Measurements from ENCODE around the gene LAMB1.

Gene LAMB1

DNA sequence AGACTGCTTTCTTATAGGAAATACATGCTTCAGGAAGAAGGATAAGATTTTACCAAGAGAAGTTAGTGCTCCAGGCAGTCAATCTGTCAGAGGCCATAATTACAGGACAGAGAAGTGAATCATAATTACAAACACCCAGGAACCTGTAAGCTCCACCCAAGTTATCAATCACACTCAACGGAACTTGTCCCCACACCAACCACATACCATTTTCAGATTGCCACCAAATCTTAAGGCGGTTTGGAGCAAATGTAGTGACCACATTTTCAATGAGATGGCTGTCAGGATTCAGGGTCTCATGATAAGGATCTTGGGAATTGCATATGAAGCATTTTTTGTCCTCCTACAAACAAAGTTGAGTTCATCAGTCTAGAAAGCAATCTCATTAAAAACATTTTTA lies 4.8 kb downstream of the LAMB1 start:
- no peak for DNase-seq

- DNase-seq: no peak
Observed at GRCh38 chr7:107996072-107996882, 6.7 kb downstream of the LAMB1 start.

DNA sequence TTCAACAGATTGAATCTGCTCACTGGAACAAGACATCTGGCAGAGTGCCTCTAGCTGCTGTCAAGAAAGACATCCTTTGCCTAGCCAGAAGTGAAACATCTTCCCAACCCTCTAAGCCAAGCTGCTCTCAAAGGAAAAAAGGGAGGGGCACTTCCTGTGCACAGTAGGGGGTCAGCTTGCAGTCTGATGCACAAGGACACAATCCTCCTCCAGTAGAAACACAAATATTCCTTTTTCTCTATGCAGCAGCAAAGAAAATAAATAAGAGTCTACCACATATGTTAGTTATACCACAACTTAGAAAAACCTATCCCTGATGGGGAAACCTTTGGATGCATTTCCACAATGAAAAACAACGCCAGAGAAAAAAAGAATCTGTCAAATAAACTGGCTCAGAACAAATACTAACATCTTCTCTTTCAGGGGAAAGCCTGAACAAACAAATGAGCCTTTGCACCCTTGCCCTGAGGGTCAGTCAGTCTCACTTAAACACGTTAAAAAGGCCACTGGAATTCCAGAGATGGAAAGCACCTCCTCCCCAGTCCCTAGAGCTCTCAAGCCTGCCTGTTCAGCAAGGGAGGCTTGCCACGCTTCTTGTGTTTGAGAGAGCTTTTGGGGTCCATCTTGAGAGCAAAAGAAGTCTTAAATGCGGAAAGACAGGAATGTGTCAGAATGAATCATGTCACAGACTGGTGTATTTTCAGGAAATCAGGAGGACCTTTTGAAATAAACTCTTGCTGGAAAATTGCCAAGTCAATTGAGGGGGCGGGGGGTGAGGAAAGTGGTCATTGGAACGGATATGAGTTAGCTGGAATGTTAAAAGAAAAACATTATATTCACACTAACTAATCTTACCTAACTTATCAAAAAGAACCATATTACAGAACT lies 7.5 kb downstream of the LAMB1 start:
- no peak for DNase-seq

GRCh38 chr7:107994421-107995030 lies 8.4 kb downstream of the LAMB1 start:
- DNase-seq: no peak

GRCh38 chr7:107993891-107994291 lies 9.1 kb downstream of the LAMB1 start:
- no peak for DNase-seq

DNA sequence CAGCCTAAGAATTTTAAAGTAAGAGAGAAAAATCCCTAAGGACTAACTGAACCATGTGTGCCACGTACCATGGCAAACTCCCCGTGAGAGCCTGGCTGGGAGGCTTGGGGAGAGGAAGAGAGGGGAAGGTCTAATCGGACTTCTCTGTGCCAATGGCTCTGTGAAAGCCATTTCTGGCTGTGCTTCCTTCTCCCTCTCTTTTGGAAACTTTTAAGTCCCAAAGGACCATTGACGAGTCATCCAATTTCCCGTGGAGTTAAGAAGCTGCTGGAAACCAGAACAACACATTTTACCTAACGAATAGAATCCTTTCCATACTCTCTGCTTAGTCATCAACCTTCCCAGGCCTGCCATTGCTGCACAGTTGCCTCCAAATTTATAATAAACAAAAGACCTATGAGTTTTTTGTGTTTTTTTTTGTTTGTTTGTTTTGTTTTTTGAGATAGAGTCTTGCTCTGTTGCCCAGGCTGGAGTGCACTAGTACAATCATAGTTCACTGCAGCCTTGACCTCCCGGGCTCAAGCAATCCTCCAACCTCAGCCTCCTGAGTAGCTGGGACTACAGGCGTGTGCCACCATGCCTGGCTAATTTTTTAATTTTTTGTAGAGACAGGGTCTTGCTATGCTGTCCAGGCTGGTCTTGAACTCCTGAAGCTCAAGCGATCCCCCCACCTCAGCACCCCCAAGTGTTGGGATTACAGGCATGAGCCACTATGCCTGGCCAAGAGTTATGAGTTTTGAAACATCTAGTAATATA lies 13.2 kb downstream of the LAMB1 start:
- no peak for DNase-seq

DNA sequence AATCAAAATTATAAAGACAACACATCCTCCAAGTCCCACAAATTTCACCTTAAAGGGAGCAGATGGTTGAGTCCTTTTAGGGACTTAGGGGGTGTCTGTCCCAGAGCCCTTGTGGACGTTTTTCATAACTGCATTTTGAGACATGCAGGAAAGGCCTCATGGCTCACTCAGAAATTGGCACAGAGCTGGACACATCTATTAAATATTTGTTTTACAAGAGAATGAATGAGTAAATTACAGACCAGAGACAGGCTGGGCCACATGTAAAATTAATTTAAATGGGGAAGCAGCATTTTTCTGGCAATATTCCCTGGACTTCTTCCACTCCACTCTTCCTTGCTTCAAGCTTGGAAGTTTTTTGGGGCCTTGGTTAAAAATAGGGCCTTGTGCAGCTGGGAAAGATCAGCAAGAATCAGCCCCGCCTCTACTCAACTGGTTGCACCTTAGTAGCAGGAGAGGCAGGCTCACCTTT lies 20.0 kb downstream of the LAMB1 start:
- no peak for DNase-seq

GRCh38 chr7:107982042-107982840 lies 20.7 kb downstream of the LAMB1 start:
- no peak for DNase-seq

DNA sequence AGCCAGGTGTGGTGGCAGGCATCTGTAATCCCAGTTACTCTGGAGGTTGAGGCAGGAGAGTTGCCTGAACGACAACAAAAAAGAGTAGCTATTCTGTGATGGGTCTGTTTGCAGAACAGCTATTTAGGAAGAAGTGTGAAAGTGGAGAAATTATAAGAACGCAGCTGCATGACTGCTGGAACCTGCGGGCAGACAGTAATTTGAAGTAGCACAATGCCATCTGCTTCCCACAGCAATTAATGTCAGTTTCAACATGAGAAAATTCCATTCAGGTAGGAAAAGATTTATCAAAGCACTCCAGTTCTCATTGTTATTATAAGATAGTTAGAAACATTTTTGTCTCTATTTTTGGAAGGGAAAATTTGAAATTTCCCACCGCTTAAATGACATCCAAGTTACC lies 21.5 kb downstream of the LAMB1 start:
- DNase-seq: no peak

- no peak for DNase-seq
Observed at GRCh38 chr7:107980671-107981190, 22.2 kb downstream of the LAMB1 start.

GRCh38 chr7:107980171-107980570 lies 22.8 kb downstream of the LAMB1 start:
- DNase-seq: no peak

GRCh38 chr7:107978815-107979408 lies 24.0 kb downstream of the LAMB1 start:
- DNase-seq: no peak

- DNase-seq: no peak
Observed at GRCh38 chr7:107977048-107977447, 25.9 kb downstream of the LAMB1 start.

DNA sequence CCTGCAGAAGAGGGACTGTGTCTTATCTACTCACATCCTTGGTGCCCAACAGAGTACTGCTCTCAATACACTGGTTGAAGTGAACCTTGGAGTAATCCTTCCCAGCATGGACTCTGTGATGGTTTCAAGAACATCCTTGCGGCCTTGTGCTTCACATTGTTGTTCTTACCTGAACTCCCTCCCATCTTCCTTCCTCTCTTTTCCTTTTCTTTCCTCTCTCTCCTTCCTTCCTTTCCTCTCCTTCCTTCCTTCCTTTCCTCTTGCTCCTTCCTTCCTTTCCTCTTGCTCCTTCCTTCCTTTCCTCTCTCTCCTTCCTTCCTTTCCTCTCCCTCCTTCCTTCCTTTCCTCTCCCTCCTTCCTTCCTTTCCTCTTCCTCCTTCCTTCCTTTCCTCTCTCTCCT lies 26.3 kb downstream of the LAMB1 start:
- no peak for DNase-seq

DNA sequence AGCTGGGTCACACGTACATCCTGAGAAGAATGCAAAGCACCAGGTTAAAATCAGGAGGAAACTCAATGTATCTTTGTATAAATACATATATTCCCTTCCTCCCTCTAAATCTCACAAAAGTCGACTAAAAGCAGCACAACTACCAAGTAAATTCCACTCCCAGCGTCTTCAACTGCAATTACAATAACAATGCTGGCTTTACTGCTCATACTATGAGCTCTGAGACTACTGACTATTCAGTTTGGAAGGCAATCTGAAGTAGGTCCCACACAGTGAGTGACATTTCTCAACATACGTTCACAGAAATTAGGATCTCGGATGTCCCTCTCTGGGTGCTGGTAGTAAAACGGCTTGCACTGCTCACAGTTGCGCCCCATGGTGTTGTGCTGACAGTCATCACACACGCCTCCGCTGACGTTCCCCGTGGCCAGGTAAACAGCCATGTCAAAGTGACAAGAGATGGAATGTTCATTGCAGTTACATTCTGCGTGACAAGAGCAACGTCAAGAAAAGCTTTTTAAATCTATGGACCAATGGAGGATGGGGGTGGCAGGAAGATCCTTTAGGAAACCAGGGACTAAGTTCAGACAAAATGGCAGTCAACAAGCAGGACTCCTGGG lies 27.5 kb downstream of the LAMB1 start:
- DNase-seq: no peak

- no peak for DNase-seq
Observed at GRCh38 chr7:107973861-107974260, 29.1 kb downstream of the LAMB1 start.

DNA sequence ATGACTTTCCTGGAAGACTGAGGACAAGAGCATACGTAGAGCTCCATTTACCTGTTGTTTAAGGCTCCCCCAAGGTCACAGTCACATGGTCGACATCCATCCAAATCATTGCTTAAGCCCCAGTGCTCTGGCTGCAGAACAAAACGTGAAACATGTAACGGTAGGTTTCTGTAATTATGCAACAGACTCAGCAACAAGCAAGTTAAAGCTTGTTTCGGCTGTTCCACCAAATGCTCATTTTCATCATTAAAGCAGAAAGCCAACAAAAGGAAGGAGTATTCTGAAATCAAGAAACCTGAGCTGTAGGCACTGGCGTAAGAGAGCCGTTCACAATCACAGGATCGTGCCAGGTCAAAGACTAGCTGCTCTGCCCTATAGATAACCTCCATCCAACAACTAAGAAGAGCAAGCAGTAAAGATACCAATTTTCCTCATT lies 30.0 kb downstream of the LAMB1 start:
- no peak for DNase-seq

GRCh38 chr7:107972075-107972482 lies 30.9 kb downstream of the LAMB1 start:
- DNase-seq: no peak

DNA sequence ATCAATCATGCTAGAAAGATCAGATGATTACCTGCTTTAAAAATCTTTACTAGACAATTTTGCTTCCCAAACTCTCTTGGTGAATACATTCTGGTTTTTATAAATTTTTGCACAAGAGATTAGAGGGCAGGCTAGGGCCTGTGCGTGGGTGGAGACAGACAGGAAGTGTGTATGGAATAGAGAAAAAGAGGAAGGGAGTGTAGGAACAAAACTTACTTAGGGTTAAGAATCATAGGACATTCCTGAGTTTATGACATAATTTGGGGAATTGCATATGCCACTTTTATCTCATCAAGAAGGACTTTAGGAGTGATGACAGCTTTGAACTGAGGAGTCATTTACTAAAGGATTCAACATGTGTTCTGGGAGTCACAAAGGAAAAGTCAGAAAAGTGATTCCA lies 31.3 kb downstream of the LAMB1 start:
- no peak for DNase-seq

DNA sequence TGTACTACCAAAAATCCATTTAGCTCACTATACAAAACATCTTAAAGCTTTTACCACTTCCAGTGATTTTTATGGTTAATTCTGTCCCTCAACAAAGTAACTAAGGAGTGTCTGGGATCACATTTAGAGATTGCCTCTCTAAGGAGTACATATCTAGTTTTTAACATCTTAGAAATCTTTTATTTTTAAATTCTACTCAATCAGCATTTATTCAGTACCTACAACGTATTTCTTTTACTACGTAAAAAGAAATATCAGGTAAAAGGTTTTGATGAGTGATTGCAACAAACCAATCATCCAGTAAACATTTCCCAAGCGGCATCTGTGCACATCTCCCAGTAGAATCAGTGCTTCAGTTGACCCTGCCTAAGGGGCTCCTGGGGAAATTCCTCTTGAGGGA lies 31.9 kb downstream of the LAMB1 start:
- DNase-seq: no peak

GRCh38 chr7:107969856-107970255 lies 33.1 kb downstream of the LAMB1 start:
- no peak for DNase-seq

All from activated CD8-positive, alpha-beta memory T cell treated with anti-CD3 and anti-CD28 coated beads for 24 hours (primary cell).